Rectal smooth muscle tissue (tissue), 1 donor: Measurements from ENCODE around the gene CARD9.

Experiments used
- H3K27ac ChIP-seq: one replicate; pipeline ENCODE4 v1.7.0; 2013; ENCODE audit warnings: low read depth, low read length, inconsistent platforms
- H3K27me3 ChIP-seq: one replicate; pipeline ENCODE4 v1.7.0; 2013; ENCODE audit warnings: low read length; ENCODE audit not compliant: control insufficient read depth, insufficient read depth
- H3K36me3 ChIP-seq: one replicate; pipeline ENCODE4 v1.7.0; 2013; ENCODE audit warnings: low read length; ENCODE audit not compliant: control insufficient read depth, insufficient read depth
- H3K4me1 ChIP-seq: one replicate; pipeline ENCODE4 v1.7.0; 2013; ENCODE audit warnings: low read length; ENCODE audit not compliant: control insufficient read depth, insufficient read depth
- H3K4me3 ChIP-seq: one replicate; pipeline ENCODE4 v1.7.0; 2013; ENCODE audit warnings: low read length
- H3K9ac ChIP-seq: one replicate; pipeline ENCODE4 v1.7.0; 2013; ENCODE audit warnings: low read length

Gene CARD9

GRCh38 chr9:136399176-136400037 is 25.9 kb upstream of the CARD9 start:
- peak overlapping the region; percentile 71 for H3K9ac ChIP-seq

DNA sequence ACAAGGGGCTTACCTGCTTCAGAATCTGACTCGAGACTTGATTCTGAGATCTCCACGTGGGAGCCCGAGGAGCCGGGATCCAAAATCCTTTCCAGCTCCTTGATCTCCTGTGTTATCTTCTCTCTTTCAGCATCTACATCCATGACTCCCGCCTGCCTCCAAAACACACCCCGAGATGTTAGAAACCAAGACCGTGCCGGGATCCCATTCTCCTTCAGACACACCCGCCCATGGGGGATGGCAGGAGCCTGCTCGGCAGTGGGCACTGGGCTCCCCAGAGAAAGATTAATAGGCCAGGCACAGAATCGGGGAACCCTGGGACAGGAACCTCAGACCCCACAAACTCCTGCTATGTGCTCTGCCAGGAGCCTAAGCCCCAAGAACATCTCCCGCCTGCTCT is 24.8 kb upstream of the CARD9 start:
- Histone ChIP-seq H3K9ac (no peak overlapping the region), H3K4me3 (no peak overlapping the region), H3K4me1 (peaks cover 6% of the 10 kb centered on the region), H3K27ac (no peak overlapping the region), H3K36me3 (peaks cover 10% of the 10 kb centered on the region), H3K27me3 (no peaks in the 10 kb centered on the region)

More at GRCh38 chr9:136399176-136400037, 25.9 kb upstream of the CARD9 start:
- peak overlapping the region; percentile 45 for H3K27ac ChIP-seq
- H3K27me3 ChIP-seq: no peaks in the 10 kb centered on the region
- H3K4me3 ChIP-seq: peak overlapping the region; percentile 90
- H3K4me1 ChIP-seq: peaks cover 6% of the 10 kb centered on the region
- peaks cover 13% of the 10 kb centered on the region for H3K36me3 ChIP-seq

DNA sequence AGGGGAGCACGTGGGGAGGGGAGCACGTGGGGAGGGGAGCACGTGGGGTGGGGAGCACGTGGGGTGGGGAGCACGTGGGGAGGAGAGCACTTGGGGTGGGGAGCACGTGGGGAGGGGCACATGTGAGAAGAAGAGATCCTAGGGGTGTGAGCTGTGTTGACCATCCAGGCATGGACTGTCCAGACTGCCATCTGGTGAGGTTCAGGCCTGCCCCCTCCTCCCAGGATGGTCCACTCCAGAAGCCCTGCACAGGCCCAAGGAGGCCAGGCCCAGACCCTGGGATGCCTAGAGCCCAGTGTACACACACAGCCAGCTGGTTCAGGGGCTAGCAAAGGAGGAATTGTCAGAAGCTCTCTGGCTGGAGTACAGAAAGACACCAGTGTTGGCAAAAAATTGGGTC is 24.2 kb upstream of the CARD9 start:
- no peak overlapping the region for H3K27ac ChIP-seq
- peaks cover 10% of the 10 kb centered on the region for H3K36me3 ChIP-seq
- peaks cover 6% of the 10 kb centered on the region for H3K4me1 ChIP-seq
- H3K4me3 ChIP-seq: no peak overlapping the region
- no peak overlapping the region for H3K9ac ChIP-seq
- H3K27me3 ChIP-seq: no peaks in the 10 kb centered on the region

DNA sequence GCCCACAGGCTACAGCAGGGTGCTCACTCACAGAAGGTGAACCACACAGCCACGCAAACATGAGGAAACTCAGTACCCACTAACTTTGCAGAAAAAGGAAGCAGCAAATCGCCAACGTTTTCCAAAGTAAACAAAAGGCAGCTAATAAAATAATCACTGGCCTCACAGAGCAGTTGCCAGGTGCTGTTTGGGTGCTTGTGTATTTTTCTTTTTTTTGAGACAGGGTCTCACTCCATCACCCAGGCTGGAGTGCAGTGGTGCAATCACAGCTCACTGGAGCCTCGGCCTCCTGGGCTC is 22.7 kb upstream of the CARD9 start:
- Histone ChIP-seq H3K4me3 (no peak overlapping the region), H3K27me3 (no peaks in the 10 kb centered on the region), H3K36me3 (peaks cover 21% of the 10 kb centered on the region), H3K9ac (no peak overlapping the region), H3K27ac (no peak overlapping the region), H3K4me1 (peaks cover 6% of the 10 kb centered on the region)

GRCh38 chr9:136395345-136396218 is 22.1 kb upstream of the CARD9 start:
- H3K4me1 ChIP-seq: peaks cover 6% of the 10 kb centered on the region
- H3K4me3 ChIP-seq: no peak overlapping the region
- no peak overlapping the region for H3K27ac ChIP-seq
- no peaks in the 10 kb centered on the region for H3K27me3 ChIP-seq
- H3K36me3 ChIP-seq: peaks cover 21% of the 10 kb centered on the region
- no peak overlapping the region for H3K9ac ChIP-seq

DNA sequence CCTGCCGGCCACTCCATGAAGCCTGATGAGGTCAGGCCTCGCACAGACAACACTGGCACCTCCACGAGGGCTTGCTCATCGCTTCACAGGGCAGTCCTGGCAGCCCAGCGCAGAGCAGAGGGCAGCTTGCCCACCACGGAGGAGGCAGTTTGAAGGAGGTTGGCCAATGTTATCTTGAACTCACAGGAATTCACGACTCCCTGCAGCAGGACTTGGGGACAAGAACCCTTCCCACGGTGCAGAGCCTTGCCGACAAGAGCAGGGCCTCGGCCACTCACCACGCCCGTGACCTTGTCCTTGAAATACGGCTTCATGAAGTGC is 21.5 kb upstream of the CARD9 start:
- no peak overlapping the region for H3K27ac ChIP-seq
- peaks cover 6% of the 10 kb centered on the region for H3K4me1 ChIP-seq
- H3K36me3 ChIP-seq: peaks cover 21% of the 10 kb centered on the region
- H3K27me3 ChIP-seq: no peaks in the 10 kb centered on the region
- no peak overlapping the region for H3K4me3 ChIP-seq
- no peak overlapping the region for H3K9ac ChIP-seq

- H3K27me3 ChIP-seq: no peaks in the 10 kb centered on the region
- peaks cover 21% of the 10 kb centered on the region for H3K36me3 ChIP-seq
- H3K27ac ChIP-seq: no peak overlapping the region
- H3K9ac ChIP-seq: no peak overlapping the region
- H3K4me3 ChIP-seq: no peak overlapping the region
- H3K4me1 ChIP-seq: peaks cover 5% of the 10 kb centered on the region
Measured at GRCh38 chr9:136394312-136395019, 21.0 kb upstream of the CARD9 start.

- H3K9ac ChIP-seq: no peak overlapping the region
- H3K27ac ChIP-seq: no peak overlapping the region
- peaks cover 21% of the 10 kb centered on the region for H3K36me3 ChIP-seq
- no peaks in the 10 kb centered on the region for H3K27me3 ChIP-seq
- H3K4me3 ChIP-seq: no peak overlapping the region
- no peaks in the 10 kb centered on the region for H3K4me1 ChIP-seq
Measured at GRCh38 chr9:136393531-136393930, 20.1 kb upstream of the CARD9 start.

GRCh38 chr9:136392538-136393449 is 19.3 kb upstream of the CARD9 start:
- Histone ChIP-seq H3K27ac (no peak overlapping the region), H3K4me1 (no peaks in the 10 kb centered on the region), H3K27me3 (no peaks in the 10 kb centered on the region), H3K36me3 (peaks cover 21% of the 10 kb centered on the region), H3K9ac (no peak overlapping the region), H3K4me3 (no peak overlapping the region)

- Histone ChIP-seq H3K27me3 (no peaks in the 10 kb centered on the region), H3K4me1 (no peaks in the 10 kb centered on the region), H3K9ac (no peak overlapping the region)
Measured at GRCh38 chr9:136391737-136392537, 18.5 kb upstream of the CARD9 start.

DNA sequence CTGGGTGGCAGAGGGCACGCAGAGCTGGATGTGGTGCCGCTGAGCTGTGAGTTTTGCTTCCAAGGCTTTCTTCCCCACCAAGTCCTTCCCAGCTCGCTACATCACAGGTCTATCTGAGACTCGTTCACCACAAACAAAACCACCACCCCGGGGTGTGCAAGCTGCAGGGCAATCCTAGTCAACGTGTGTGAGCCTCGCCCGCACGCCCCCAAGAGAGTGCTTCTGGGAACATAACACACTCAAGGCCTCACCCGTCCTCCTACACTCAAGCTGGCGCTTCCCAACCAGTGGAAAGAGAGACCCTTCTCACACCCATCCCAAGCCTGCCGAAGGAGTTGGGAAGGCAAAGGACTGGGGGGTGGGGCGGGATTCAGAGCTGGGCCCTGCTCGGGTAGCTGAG is 15.9 kb upstream of the CARD9 start:
- no peaks in the 10 kb centered on the region for H3K27me3 ChIP-seq
- H3K27ac ChIP-seq: no peak overlapping the region
- H3K4me3 ChIP-seq: no peak overlapping the region
- no peak overlapping the region for H3K9ac ChIP-seq
- H3K36me3 ChIP-seq: peaks cover 11% of the 10 kb centered on the region
- no peaks in the 10 kb centered on the region for H3K4me1 ChIP-seq

More at GRCh38 chr9:136391737-136392537, 18.5 kb upstream of the CARD9 start:
- no peak overlapping the region for H3K27ac ChIP-seq
- H3K4me3 ChIP-seq: no peak overlapping the region
- H3K36me3 ChIP-seq: peaks cover 21% of the 10 kb centered on the region
